HL-60 (cell line): ENCODE data around the gene ATXN7L3.
A peak's percentile ranks its signal among the peaks of the same experiment; 100 is the strongest.

Source experiments
- DNase-seq, 2 experiments: peaks; one replicate each; pipeline ENCODE4 v3.0.0-alpha.2; 2010 to 2020; ENCODE audit warnings: low read depth in 1 of 2, low spot score in 1 of 2
- H3K27ac ChIP-seq: fragments of 250-450 bp; sonication (Bioruptor Pico); replicated peaks from 2 replicates; pipeline ENCODE4 v1.5.1; 2020; ENCODE audit warnings: mild to moderate bottlenecking, moderate library complexity
- H3K27me3 ChIP-seq: fragments of 250-450 bp; sonication (Bioruptor Pico); 2 replicates; pipeline ENCODE4 v1.5.1; 2021; ENCODE audit warnings: mild to moderate bottlenecking, moderate library complexity; ENCODE audit not compliant: insufficient read depth, poor library complexity, severe bottlenecking
- H3K4me3 ChIP-seq: replicated peaks from 2 replicates; pipeline ENCODE4 v1.5.1; 2011; ENCODE audit warnings: mild to moderate bottlenecking, control low read depth, low read length; ENCODE audit not compliant: insufficient read depth
- GABPA ChIP-seq: IDR thresholded peaks from 2 replicates; pipeline ENCODE4 v1.6.1; 2012; ENCODE audit warnings: low read depth
- POLR2AphosphoS5 ChIP-seq: IDR thresholded peaks from 2 replicates; pipeline ENCODE4 v1.6.1; 2012; ENCODE audit warnings: low read depth
- REST ChIP-seq: IDR thresholded peaks from 2 replicates; pipeline ENCODE4 v1.6.1; 2012; ENCODE audit warnings: low read depth; ENCODE audit not compliant: insufficient replicate concordance
- SPI1 ChIP-seq: IDR thresholded peaks from 2 replicates; pipeline ENCODE4 v1.6.1; 2012; ENCODE audit warnings: low read depth, mild to moderate bottlenecking, borderline replicate concordance
- TF ChIP-seq, protein P1 (sequence below): IDR thresholded peaks from one replicate; pipeline ENCODE4 v1.5.1; 2011; ENCODE audit warnings: low read length, control low read depth, inconsistent platforms; ENCODE audit not compliant: insufficient read depth

ATXN7L3 gene

DNA sequence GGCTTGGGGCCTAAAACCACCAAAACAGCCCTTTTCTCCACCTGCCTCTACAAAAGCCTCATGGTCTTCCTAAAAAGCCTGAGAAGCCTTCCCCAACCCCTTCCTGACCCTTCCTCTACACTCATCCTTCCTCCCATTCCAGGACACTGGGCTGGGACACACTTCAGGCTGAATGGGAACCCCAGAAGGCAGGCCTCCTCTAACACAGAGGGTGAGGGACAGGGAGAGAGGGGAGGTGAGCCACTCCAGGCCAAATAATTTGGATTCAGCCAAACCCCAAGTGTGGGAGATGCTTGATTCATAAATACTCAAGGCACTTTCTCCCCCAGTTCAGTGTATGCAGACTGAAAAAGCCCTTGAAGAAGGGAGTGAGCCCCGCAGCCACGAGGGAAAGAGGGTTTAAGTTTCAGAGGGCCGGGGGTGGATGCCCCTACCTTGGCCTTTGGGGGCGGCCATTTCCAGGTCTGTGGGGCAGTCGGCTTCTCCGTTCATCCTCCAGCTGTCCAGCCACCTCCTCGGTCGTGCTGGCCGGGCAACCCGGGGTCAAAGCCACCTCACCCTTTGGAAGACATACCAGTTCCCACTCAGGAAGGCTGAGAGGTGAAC lies 18.2 kb upstream of the ATXN7L3 start:
- DNase-seq: no peak

GRCh38 chr17:44216694-44217093 lies 17.0 kb upstream of the ATXN7L3 start:
- TF ChIP-seq, protein P1, sequence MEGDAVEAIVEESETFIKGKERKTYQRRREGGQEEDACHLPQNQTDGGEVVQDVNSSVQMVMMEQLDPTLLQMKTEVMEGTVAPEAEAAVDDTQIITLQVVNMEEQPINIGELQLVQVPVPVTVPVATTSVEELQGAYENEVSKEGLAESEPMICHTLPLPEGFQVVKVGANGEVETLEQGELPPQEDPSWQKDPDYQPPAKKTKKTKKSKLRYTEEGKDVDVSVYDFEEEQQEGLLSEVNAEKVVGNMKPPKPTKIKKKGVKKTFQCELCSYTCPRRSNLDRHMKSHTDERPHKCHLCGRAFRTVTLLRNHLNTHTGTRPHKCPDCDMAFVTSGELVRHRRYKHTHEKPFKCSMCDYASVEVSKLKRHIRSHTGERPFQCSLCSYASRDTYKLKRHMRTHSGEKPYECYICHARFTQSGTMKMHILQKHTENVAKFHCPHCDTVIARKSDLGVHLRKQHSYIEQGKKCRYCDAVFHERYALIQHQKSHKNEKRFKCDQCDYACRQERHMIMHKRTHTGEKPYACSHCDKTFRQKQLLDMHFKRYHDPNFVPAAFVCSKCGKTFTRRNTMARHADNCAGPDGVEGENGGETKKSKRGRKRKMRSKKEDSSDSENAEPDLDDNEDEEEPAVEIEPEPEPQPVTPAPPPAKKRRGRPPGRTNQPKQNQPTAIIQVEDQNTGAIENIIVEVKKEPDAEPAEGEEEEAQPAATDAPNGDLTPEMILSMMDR: no peak
- no peak for TF ChIP-seq GABPA
- TF ChIP-seq POLR2AphosphoS5: no peak
- no peak for TF ChIP-seq REST
- TF ChIP-seq SPI1: no peak
- DNase-seq: no peak
- no peak overlapping the region for H3K27ac ChIP-seq
- no peaks in the 10 kb centered on the region for H3K27me3 ChIP-seq
- peak overlapping the region; percentile 67 for H3K4me3 ChIP-seq

More for the DNA sequence above, 18.2 kb upstream of the ATXN7L3 start:
- peak overlapping the region; percentile 91 for H3K27ac ChIP-seq
- H3K4me3 ChIP-seq: peak overlapping the region; percentile 67
- H3K27me3 ChIP-seq: no peaks in the 10 kb centered on the region
- TF ChIP-seq, protein P1: no peak
- TF ChIP-seq REST (no peak), SPI1 (no peak), POLR2AphosphoS5 (no peak), GABPA (no peak)

DNA sequence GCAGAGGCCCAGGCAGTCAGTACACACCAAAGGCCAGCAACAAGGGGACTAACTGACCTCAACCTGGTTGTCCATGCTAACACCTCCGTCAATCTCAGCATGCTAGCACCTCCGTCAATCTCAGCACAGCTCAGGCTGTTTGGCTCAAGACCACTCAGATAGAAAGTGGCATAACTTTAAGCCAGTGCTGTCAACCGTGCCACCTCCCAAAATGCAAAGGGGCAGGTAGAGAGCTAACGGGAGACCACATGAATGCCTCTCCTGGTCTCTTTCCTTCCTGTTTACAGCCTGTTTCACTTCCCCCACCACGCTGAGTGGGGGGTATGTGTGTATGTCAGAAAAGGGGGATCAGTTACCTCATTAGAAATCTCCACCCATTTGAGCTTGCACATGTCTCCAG lies 16.5 kb upstream of the ATXN7L3 start:
- Histone ChIP-seq H3K27ac (no peak overlapping the region), H3K27me3 (no peaks in the 10 kb centered on the region), H3K4me3 (no peak overlapping the region)
- TF ChIP-seq, protein P1: no peak
- TF ChIP-seq POLR2AphosphoS5 (no peak), REST (no peak)
- no peak for DNase-seq
